Measurements from ENCODE around the gene PIH1D1. TPM values are rescaled to one million over a fixed set of nuclear protein-coding genes. Genes with fewer than 3 reads are reported as not detected.
A peak's percentile ranks its signal among the peaks of the same experiment; 100 is the strongest.

PIH1D1 gene
- total and polyA plus RNA-seq, 2 of the 8 experiments (the other 6 are each of a cell fraction or from before 2014, with no cell fraction given), result 146 to 195 TPM

DNA sequence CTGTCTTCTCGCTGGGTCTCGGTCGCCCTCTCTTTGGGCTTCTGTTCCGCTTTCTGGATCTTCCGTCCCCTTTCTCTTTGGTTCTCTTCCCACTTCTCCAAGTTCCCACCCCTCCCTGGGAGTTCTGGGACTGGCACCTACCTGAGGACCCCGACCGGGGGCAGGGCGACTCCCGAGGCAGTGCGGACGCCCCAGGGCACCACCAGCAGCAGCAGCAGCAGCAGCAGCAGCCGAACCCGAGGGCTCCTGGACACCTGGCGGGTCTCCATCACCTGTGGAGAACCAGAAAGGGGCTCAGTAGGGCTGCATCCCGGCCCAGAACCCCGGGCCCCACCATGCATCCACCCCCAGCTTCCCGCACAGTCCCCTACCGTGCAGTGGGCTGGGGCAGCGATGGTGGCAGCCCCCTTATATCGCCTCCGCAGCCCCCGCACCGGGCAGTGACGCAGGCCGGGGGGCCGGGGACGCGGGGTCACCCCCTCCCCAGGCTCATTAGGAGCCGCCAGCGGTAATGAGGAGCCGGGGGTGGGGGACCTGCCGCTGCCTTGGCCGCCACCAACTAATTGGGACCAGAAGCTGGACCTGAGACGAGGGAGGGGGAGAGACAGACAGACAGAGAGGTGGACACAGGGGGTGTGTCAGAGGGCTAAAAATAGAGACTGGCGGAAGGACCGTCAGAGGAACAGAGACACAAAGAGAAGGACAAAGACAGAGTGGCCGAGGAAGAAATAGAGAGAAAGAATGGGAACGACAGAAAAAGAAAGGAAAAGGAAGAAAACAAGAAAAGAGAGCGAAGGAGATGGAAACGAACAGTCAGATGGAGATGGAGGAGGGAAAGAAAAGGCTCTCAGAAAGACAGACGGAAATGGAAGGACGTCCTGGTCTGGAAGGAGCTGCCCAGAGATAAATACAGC lies 28.3 kb downstream of the PIH1D1 start, which contains the start of gene PTH2:
Gene PTH2 (minus strand): TSS at position 371 of the 914 bp plus-strand sequence. CDS start 102 bp downstream, at position 269.
- peak within 1 kb of the TSS; percentile 17; the same call in 1 of the 2 replicates for H2AFZ ChIP-seq (ENCODE audit: low read length)
- no peaks in the 10 kb centered on the region for H3K9me3 ChIP-seq (ENCODE audit: insufficient read depth in 2 of 2, low read depth in 1 of 2, low read length in 1 of 2)
- H4K91ac ChIP-seq (replicated peaks; ENCODE audit: insufficient read length, low read length), result no peak within 1 kb of the TSS
- DNase-seq (ENCODE audit: low read depth in 1 of 2, low spot score in 2 of 2) (no peak), FAIRE-seq (no peak)
- H3K56ac ChIP-seq (replicated peaks; ENCODE audit: insufficient read length, low read depth, low read length), result no peak within 1 kb of the TSS
- WGBS, 2 experiments (ENCODE audit: extremely low coverage in 1 of 2, insufficient coverage in 1 of 2, insufficient read length in 1 of 2, insufficient replicate concordance in 2 of 2, low coverage in 1 of 2, low lambda C conversion rate in 2 of 2, missing lambda C conversion rate in 1 of 2), result 29% methylated on average over 32 of the region's 42 CpGs; no CpG with 5 or more reads in 1 of the 2 experiments
- no peak within 1 kb of the TSS for H3K23ac ChIP-seq (ENCODE audit: insufficient read length)
- peak within 1 kb of the TSS; percentile 12 for H4K5ac ChIP-seq (ENCODE audit: insufficient read length, low read depth, low read length)
- peak within 1 kb of the TSS; percentile 75; the same call in 1 of the 2 replicates for H2BK12ac ChIP-seq (ENCODE audit: low read depth, low read length)
- no peak within 1 kb of the TSS for H3K27ac ChIP-seq (ENCODE audit: low read depth, low read length)
- H3K4me3 ChIP-seq (ENCODE audit: extremely low read depth in 1 of 4, insufficient read depth in 2 of 4, low read depth in 3 of 4, low read length in 4 of 4), result peak within 1 kb of the TSS in 3 of 4 experiments; percentile 23 to 59 (median 28); a peak in 5 of 8 replicates
- peaks cover 7 to 34% (median 24%) of the 10 kb centered on the region in 4 experiments for H3K4me1 ChIP-seq (replicated peaks in 1 of 4; ENCODE audit: control insufficient read depth in 3 of 4, insufficient read depth in 4 of 4, low read length in 3 of 4)
- ChIA-PET POLR2A (ENCODE audit: partially characterized antibody) (interaction anchor here (0.8 to 5.0 kb wide), 7 partner anchors 10 to 90 kb away, joined by 3 to 21 read pairs (median 4); partner anchors contain the start of gene TEAD2), CTCF (ENCODE audit: partially characterized antibody) (interaction anchor here (0.6 to 8.3 kb wide), 10 partner anchors 10 to 172 kb away, joined by 3 to 51 read pairs (median 4); no protein-coding TSS in a partner anchor)
- no peak within 1 kb of the TSS for H2BK120ac ChIP-seq (replicated peaks; ENCODE audit: low read depth, low read length)
- H3K14ac ChIP-seq (ENCODE audit: insufficient read length), result no peak within 1 kb of the TSS
- no peak within 1 kb of the TSS; the same call in 1 of the 2 replicates for H2BK20ac ChIP-seq (ENCODE audit: low read length)
- peak within 1 kb of the TSS; percentile 82; the same call in 1 of the 2 replicates for H2BK15ac ChIP-seq (ENCODE audit: low read length)
- no peaks in the 10 kb centered on the region for H3K79me2 ChIP-seq (ENCODE audit: control insufficient read depth in 1 of 2, insufficient read depth in 2 of 2, low read length in 2 of 2)
- H2AK5ac ChIP-seq (ENCODE audit: low read depth, low read length), result 0 out of 2 replicates have a peak within 1 kb of the TSS, but pooled peaks have one; percentile 9
- no peaks in the 10 kb centered on the region for H4K20me1 ChIP-seq (replicated peaks in 1 of 2; ENCODE audit: control insufficient read depth in 1 of 2, insufficient read depth in 2 of 2, low read length in 2 of 2)
- H4K8ac ChIP-seq (ENCODE audit: extremely low read depth, insufficient read depth, low read length), result no peak within 1 kb of the TSS; the same call in none of the 2 replicates
- no peaks in the 10 kb centered on the region for H3K79me1 ChIP-seq (ENCODE audit: low read depth, low read length)
- H3K9ac ChIP-seq (replicated peaks in 1 of 4; ENCODE audit: extremely low read depth in 1 of 4, low read depth in 3 of 4, low read length in 3 of 4), result no peak within 1 kb of the TSS; a peak in 1 of 7 replicates
- no peaks in the 10 kb centered on the region for H3K36me3 ChIP-seq (ENCODE audit: control insufficient read depth in 2 of 4, insufficient read depth in 4 of 4, low read length in 3 of 4)
- peaks cover 23 to 61% (median 57%) of the 10 kb centered on the region in 4 experiments for H3K27me3 ChIP-seq (replicated peaks in 1 of 4; ENCODE audit: control insufficient read depth in 3 of 4, extremely low read depth in 1 of 4, insufficient read depth in 3 of 4, low read length in 3 of 4)
- no peak within 1 kb of the TSS for H2BK5ac ChIP-seq (ENCODE audit: low read depth, low read length)
- peak within 1 kb of the TSS; percentile 85 to 88 for H3K4me2 ChIP-seq (ENCODE audit: insufficient read depth in 1 of 2, low read depth in 2 of 2, low read length in 2 of 2)
- H3K23me2 ChIP-seq (ENCODE audit: low read depth, low read length), result peaks cover 17% of the 10 kb centered on the region
- peak within 1 kb of the TSS; percentile 51 for H3K18ac ChIP-seq (ENCODE audit: extremely low read depth, low read length)
- TF ChIP-seq CEBPB (IDR thresholded peaks at IDR 0.05; ENCODE audit: low read depth, low read length) (no peak), SUZ12 (IDR thresholded peaks at IDR 0.05; ENCODE audit: low read length) (peak; percentile 71), EZH2 (IDR thresholded peaks at IDR 0.05; ENCODE audit: low read depth, low read length, severe bottlenecking) (peak; percentile 70)
- no peak within 1 kb of the TSS for H3K4ac ChIP-seq (replicated peaks; ENCODE audit: insufficient read length, low read depth, low read length)

Data from H1 (cell line).